K562 (cell line): ENCODE results near the gene MAP3K6. TPM values are rescaled to one million over a fixed set of nuclear protein-coding genes. Genes with fewer than 3 reads are reported as not detected.
A peak's percentile ranks its signal among the peaks of the same experiment; 100 is the strongest.

Experiments used
- ARID2 ChIP-seq: fragments of 450-650 bp; IDR thresholded peaks from 2 replicates; pipeline ENCODE4 v1.6.1; 2017; ENCODE audit warnings: antibody characterized with exemption, mild to moderate bottlenecking
- DNMT1 ChIP-seq: fragments of 450-650 bp; IDR thresholded peaks from 2 replicates; pipeline ENCODE4 v1.6.1; 2016; ENCODE audit warnings: antibody characterized with exemption, mild to moderate bottlenecking
- ILF3 ChIP-seq: fragments of 450-650 bp; IDR thresholded peaks from 2 replicates; pipeline ENCODE4 v1.6.1; 2018; ENCODE audit warnings: antibody characterized with exemption, mild to moderate bottlenecking, moderate library complexity, borderline replicate concordance
- PML ChIP-seq: IDR thresholded peaks from 2 replicates; pipeline ENCODE4 v1.6.1; 2012; ENCODE audit warnings: low read length, inconsistent platforms
- POLR2A ChIP-seq: fragments of 450-650 bp; conservative IDR thresholded peaks from 2 replicates; pipeline ENCODE4 v1.6.1; 2016
- RAD21 ChIP-seq, 2 experiments: fragments of 250-450 bp in 1 of 2; fragments of 450-650 bp in 1 of 2; sonication (Bioruptor Pico) in 1 of 2; formaldehyde crosslinking in 1 of 2; IDR thresholded peaks in 1 of 2; conservative IDR thresholded peaks in 1 of 2; 2 replicates each; pipeline versions ENCODE4 v1.4.0 to v1.8.0; 2020 to 2022; ENCODE audit warnings: mild to moderate bottlenecking in 2 of 2, moderate library complexity in 1 of 2
- RBM22 ChIP-seq: fragments of 200-400 bp; formaldehyde crosslinking; IDR thresholded peaks from 2 replicates; pipeline ENCODE4 v1.6.1; 2018; ENCODE audit warnings: low read length, low read depth; ENCODE audit not compliant: poor library complexity, severe bottlenecking
- THAP12 ChIP-seq: fragments of 250-450 bp; sonication (Bioruptor Pico); IDR thresholded peaks from 2 replicates; pipeline ENCODE4 v1.9.0; 2021; ENCODE audit warnings: mild to moderate bottlenecking, inconsistent platforms
- ZNF507 ChIP-seq: conservative IDR thresholded peaks from 2 replicates; pipeline ENCODE4 v1.6.1; 2017; ENCODE audit warnings: missing genetic modification characterization, missing compliant biosample characterization
- polyA plus RNA-seq, 8 experiments: library from polyadenylated mRNA; depleted of rRNA in 4 of 8; stranded (reverse) in 5 of 8; unstranded in 3 of 8; fragments of >200 nt; fragmentation: Nextera tagmentation in 2 of 8; fragmentation: Illumina TruSeq in 1 of 8; extraction: Ambion mirVana in 2 of 8; extraction: Trizol in 1 of 8; gene quantifications; 2 replicates each; pipeline versions ENCODE4 v1.2.1 to v1.2.3, GENCODE V29; 2011 to 2014; ENCODE audit warnings: inconsistent platforms in 1 of 8, missing spikeins in 1 of 8
- total RNA-seq, 7 experiments: library from RNA; depleted of rRNA in 6 of 7; stranded (reverse); fragments of >200 nt in 6 of 7; fragmentation: Illumina TruSeq in 2 of 7; extraction: Trizol in 2 of 7; gene quantifications; 2 replicates each; pipeline versions ENCODE4 v1.2.1 to v1.2.3, GENCODE V29; 2011 to 2021; ENCODE audit warnings: low replicate concordance in 1 of 7
- TF ChIP-seq, protein P1 (sequence below): sonication (generic); formaldehyde crosslinking; IDR thresholded peaks from 2 replicates; pipeline ENCODE4 v1.8.0; 2022; ENCODE audit warnings: missing genetic modification reagents, mild to moderate bottlenecking, borderline replicate concordance

The MAP3K6 gene
- total and polyA plus RNA-seq, 9 of the 15 experiments (the other 6 are each of a cell fraction or from before 2014, with no cell fraction given), result 0.99 to 21.9 (median 7.0) TPM

- 0 out of 2 replicates have a peak, but pooled peaks have one; percentile 27 for TF ChIP-seq ILF3
- no peak for TF ChIP-seq DNMT1
- peak; percentile 60 for TF ChIP-seq POLR2A
- TF ChIP-seq ZNF507 (tag), result no peak
- no peak for TF ChIP-seq ARID2
- TF ChIP-seq, protein P1, sequence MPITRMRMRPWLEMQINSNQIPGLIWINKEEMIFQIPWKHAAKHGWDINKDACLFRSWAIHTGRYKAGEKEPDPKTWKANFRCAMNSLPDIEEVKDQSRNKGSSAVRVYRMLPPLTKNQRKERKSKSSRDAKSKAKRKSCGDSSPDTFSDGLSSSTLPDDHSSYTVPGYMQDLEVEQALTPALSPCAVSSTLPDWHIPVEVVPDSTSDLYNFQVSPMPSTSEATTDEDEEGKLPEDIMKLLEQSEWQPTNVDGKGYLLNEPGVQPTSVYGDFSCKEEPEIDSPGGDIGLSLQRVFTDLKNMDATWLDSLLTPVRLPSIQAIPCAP, result no peak
- TF ChIP-seq RBM22, result peak; percentile 85
- TF ChIP-seq RAD21 (CRISPR knock-in tag; conservative IDR thresholded peaks at IDR 0.05 in 1 of 2, IDR thresholded peaks at IDR 0.05 in 1 of 2), result peak in 1 of 2 experiments; percentile 40; a peak in 1 of 4 replicates
- TF ChIP-seq PML, result no peak
- TF ChIP-seq THAP12, result 0 out of 2 replicates have a peak, but pooled peaks have one; percentile 19
Measured at GRCh38 chr1:27402349-27402754, 35.6 kb upstream of the MAP3K6 start (continued).
